ENCODE data around the gene ARHGEF10L.

The ARHGEF10L gene

GRCh38 chr1:17725084-17725719 is 185.7 kb downstream of the ARHGEF10L start:
- Mint-ChIP-seq H3K36me3 (ENCODE audit: low read depth) (no peaks in the 10 kb centered on the region), H3K9me3 (peaks cover 4% of the 10 kb centered on the region), H3K4me3 (no peak overlapping the region), H3K27me3 (ENCODE audit: low read depth, poor library complexity) (peaks cover 38% of the 10 kb centered on the region), H3K4me1 (peaks cover 4% of the 10 kb centered on the region), H3K27ac (no peak overlapping the region)
- no peak for DNase-seq
- TF ChIP-seq CTCF (IDR thresholded peaks at IDR 0.05): no peak

DNA sequence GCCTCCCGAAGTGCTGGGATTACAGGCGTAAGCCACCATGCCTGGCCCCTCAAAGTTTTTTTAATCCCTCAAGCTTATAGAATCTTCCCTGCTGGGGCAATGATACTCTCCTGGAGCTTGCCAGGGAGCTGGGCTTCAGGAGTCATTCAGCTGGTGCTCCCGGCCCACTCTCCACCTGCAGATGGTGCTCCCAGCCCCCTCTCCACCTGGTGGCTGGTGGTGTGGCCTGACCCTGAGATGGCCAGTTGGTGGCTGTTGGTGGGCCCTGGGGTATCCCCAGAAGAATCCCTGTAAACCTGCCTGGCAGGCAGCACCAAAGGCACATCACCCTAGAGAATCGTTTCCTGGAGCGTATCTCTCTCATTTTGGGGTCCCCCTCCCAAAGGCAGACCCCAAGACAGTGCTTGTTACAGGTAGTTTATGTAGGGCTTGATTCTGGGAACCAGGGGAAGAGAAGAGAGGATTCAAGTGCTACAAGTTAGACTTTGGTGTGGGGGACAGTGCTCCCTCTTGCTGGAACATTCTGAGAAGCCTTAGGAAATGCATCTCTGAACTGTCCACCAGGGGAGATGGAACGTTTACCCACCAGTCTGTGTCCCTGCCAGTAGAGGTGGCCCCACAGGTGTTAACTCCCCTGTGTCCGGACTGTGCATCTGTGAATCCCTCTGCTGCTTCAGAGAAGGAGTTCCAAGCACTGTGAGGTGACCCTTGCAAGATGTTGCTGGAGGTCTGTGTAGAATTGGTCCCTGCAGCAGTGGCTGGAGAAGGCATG is 186.5 kb downstream of the ARHGEF10L start:
- no peaks in the 10 kb centered on the region for H3K4me1 Mint-ChIP-seq
- H3K9me3 Mint-ChIP-seq: peaks cover 4% of the 10 kb centered on the region
- H3K27me3 Mint-ChIP-seq (ENCODE audit: low read depth, poor library complexity): peaks cover 38% of the 10 kb centered on the region
- TF ChIP-seq CTCF (IDR thresholded peaks at IDR 0.05): no peak
- DNase-seq: no peak
- no peak overlapping the region for H3K27ac Mint-ChIP-seq
- no peaks in the 10 kb centered on the region for H3K36me3 Mint-ChIP-seq (ENCODE audit: low read depth)
- H3K4me3 Mint-ChIP-seq: no peak overlapping the region

DNA sequence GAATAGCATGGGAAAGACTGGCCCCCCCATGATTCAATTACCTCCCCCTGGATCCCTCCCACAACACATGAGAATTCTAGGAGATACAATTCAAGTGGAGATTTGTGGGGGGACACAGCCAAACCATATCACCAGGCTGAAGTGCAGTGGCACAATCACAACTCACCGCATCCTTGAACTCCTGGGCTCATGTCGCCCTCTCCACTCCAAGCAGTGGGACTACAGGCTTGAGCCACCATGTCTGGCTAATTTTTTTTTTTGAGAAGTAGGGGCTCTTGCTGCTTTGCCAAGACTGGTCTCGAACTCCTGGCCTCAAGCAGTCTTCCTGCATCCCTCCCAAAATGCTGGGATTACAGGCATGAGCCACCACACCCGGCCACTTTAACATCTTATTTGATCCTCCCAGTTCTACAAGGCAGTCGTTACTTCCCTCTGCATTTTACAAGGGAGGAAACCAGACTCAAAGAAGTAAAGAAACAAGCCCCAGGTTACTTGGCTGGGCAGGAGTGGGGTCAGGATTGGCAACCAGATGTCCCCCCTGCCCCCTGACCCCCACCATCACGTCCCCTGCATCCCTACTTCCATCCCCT is 188.7 kb downstream of the ARHGEF10L start:
- Mint-ChIP-seq H3K9me3 (peaks cover 4% of the 10 kb centered on the region), H3K27me3 (ENCODE audit: low read depth, poor library complexity) (peaks cover 22% of the 10 kb centered on the region), H3K27ac (no peak overlapping the region), H3K4me1 (peaks cover 6% of the 10 kb centered on the region), H3K36me3 (ENCODE audit: low read depth) (no peaks in the 10 kb centered on the region), H3K4me3 (no peak overlapping the region)
- no peak for DNase-seq
- no peak for TF ChIP-seq CTCF (IDR thresholded peaks at IDR 0.05)

- Mint-ChIP-seq H3K9me3 (peaks cover 4% of the 10 kb centered on the region), H3K27me3 (ENCODE audit: low read depth, poor library complexity) (peaks cover 22% of the 10 kb centered on the region), H3K4me3 (no peak overlapping the region), H3K4me1 (peaks cover 11% of the 10 kb centered on the region), H3K27ac (no peak overlapping the region), H3K36me3 (ENCODE audit: low read depth) (no peaks in the 10 kb centered on the region)
- DNase-seq: no peak
- no peak for TF ChIP-seq CTCF (IDR thresholded peaks at IDR 0.05)
Measured at GRCh38 chr1:17729248-17729647, 189.8 kb downstream of the ARHGEF10L start.

DNA sequence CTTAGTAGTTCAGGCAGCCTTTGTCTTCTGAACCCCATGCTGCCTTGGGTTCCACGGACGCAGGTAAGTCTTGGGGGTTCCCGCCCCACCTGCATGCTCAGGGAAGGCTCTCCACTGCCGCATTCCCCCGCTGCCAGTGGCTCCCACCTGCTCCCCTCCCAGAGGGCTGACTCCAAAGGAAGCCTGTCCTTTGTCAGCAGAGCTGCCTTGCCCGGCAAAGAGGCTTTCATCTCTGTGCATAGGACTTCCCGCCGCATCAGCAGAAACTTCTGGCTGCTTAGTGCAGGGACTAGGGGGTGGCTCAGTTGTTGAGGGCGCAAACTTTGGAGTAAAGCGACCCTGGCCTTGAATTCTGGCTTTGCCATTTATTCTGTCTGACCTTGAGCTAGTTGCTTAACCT is 190.4 kb downstream of the ARHGEF10L start:
- Mint-ChIP-seq H3K9me3 (peaks cover 4% of the 10 kb centered on the region), H3K4me1 (peaks cover 11% of the 10 kb centered on the region)
- TF ChIP-seq CTCF (IDR thresholded peaks at IDR 0.05): no peak

More for the DNA sequence above, 190.4 kb downstream of the ARHGEF10L start:
- Mint-ChIP-seq H3K4me3 (no peak overlapping the region), H3K27ac (no peak overlapping the region), H3K27me3 (ENCODE audit: low read depth, poor library complexity) (peaks cover 22% of the 10 kb centered on the region), H3K36me3 (ENCODE audit: low read depth) (no peaks in the 10 kb centered on the region)
- DNase-seq: no peak

All from nephron progenitor cell (in vitro differentiated cells).